GM19452 (cell line): Measurements from ENCODE around the gene HIGD1A.
"Not testable (repeated sequence)": the region's sequence is repeated elsewhere in the genome, so short reads cannot be mapped to it uniquely, and the experiment has no call there.

ENCODE experiments used
- ATAC-seq: cut with Tn5 transposase; IDR thresholded peaks from one replicate; pipeline ENCODE4 v1.9.1; 2021; ENCODE audit not compliant: unreplicated experiment

HIGD1A gene

GRCh38 chr3:42829628-42830436 is 25.5 kb upstream of the HIGD1A start:
- no peak for ATAC-seq

- ATAC-seq: no peak
Observed at GRCh38 chr3:42829083-42829627, 24.9 kb upstream of the HIGD1A start.

GRCh38 chr3:42827654-42828053 is 23.4 kb upstream of the HIGD1A start:
- no peak for ATAC-seq

- ATAC-seq: no peak
Observed at GRCh38 chr3:42827023-42827422, 22.7 kb upstream of the HIGD1A start.

GRCh38 chr3:42826141-42826540 is 21.9 kb upstream of the HIGD1A start:
- ATAC-seq: no peak

GRCh38 chr3:42823351-42823750 is 19.1 kb upstream of the HIGD1A start:
- no peak for ATAC-seq

- ATAC-seq: no peak
Observed at GRCh38 chr3:42822828-42823227, 18.5 kb upstream of the HIGD1A start.

- ATAC-seq: no peak
Observed at GRCh38 chr3:42820746-42821051, 16.4 kb upstream of the HIGD1A start.

- ATAC-seq: no peak
Observed at GRCh38 chr3:42819351-42819965, 15.2 kb upstream of the HIGD1A start.

- no peak for ATAC-seq
Observed at GRCh38 chr3:42815826-42816225, 11.5 kb upstream of the HIGD1A start.

GRCh38 chr3:42814914-42815507 is 10.7 kb upstream of the HIGD1A start:
- ATAC-seq: no peak

- ATAC-seq: no peak
Observed at GRCh38 chr3:42814246-42814645, 10.0 kb upstream of the HIGD1A start.

GRCh38 chr3:42811118-42811883 is 7.0 kb upstream of the HIGD1A start:
- ATAC-seq: not testable (repeated sequence)

- ATAC-seq: not testable (repeated sequence)
Observed at GRCh38 chr3:42810706-42811105, 6.4 kb upstream of the HIGD1A start.

- ATAC-seq: no peak
Observed at GRCh38 chr3:42809202-42809601, 4.9 kb upstream of the HIGD1A start, which contains the start of gene ACKR2. ACKR2 (plus strand) TSS chr3:42809445; CDS start chr3:42864503, 55,058 bp downstream.

GRCh38 chr3:42807929-42808328 is 3.6 kb upstream of the HIGD1A start:
- no peak for ATAC-seq

- no peak for ATAC-seq
Observed at GRCh38 chr3:42805141-42805821, 991 bp upstream of the HIGD1A start.

- peak; percentile 22 for ATAC-seq
Observed at GRCh38 chr3:42804831-42805132, 492 bp upstream of the HIGD1A start.

GRCh38 chr3:42803414-42804105 is 730 bp downstream of the HIGD1A start:
- peak; percentile 9 for ATAC-seq

- ATAC-seq: no peak
Observed at GRCh38 chr3:42802876-42803413, 1.3 kb downstream of the HIGD1A start.
